ENCODE results near the gene SH2D4B.
"Not testable (repeated sequence)": the region's sequence is repeated elsewhere in the genome, so short reads cannot be mapped to it uniquely, and the experiment has no call there.

The SH2D4B gene

GRCh38 chr10:80526218-80526617 is 11.5 kb upstream of the SH2D4B start:
- no peak for DNase-seq

GRCh38 chr10:80526742-80527141 is 11.0 kb upstream of the SH2D4B start:
- no peak for DNase-seq

GRCh38 chr10:80528185-80528700 is 9.5 kb upstream of the SH2D4B start:
- DNase-seq = no peak

GRCh38 chr10:80528901-80529300 is 8.8 kb upstream of the SH2D4B start:
- no peak for DNase-seq

- peak; percentile 66 for DNase-seq
Observed at GRCh38 chr10:80529604-80530003, 8.1 kb upstream of the SH2D4B start.

GRCh38 chr10:80530251-80530650 is 7.5 kb upstream of the SH2D4B start:
- peak; percentile 27 for DNase-seq

GRCh38 chr10:80530816-80531215 is 6.9 kb upstream of the SH2D4B start:
- no peak for DNase-seq

GRCh38 chr10:80532571-80532970 is 5.1 kb upstream of the SH2D4B start:
- no peak for DNase-seq

- not testable (repeated sequence) for DNase-seq
Observed at GRCh38 chr10:80534059-80534458, 3.6 kb upstream of the SH2D4B start.

GRCh38 chr10:80534646-80535045 is 3.1 kb upstream of the SH2D4B start:
- not testable (repeated sequence) for DNase-seq

- peak; percentile 65 for DNase-seq
Observed at GRCh38 chr10:80535671-80536360, 1.9 kb upstream of the SH2D4B start.

- no peak for DNase-seq
Observed at GRCh38 chr10:80536361-80536835, 1.3 kb upstream of the SH2D4B start.

GRCh38 chr10:80537086-80537735 is 491 bp upstream of the SH2D4B start:
- DNase-seq = no peak

GRCh38 chr10:80538481-80539185 is 931 bp downstream of the SH2D4B start:
- DNase-seq = no peak

- DNase-seq = no peak
Observed at GRCh38 chr10:80539421-80540031, 1.8 kb downstream of the SH2D4B start.

- DNase-seq = no peak
Observed at GRCh38 chr10:80540136-80540535, 2.4 kb downstream of the SH2D4B start.

GRCh38 chr10:80540618-80540980 is 2.9 kb downstream of the SH2D4B start:
- DNase-seq = no peak

- DNase-seq = no peak
Observed at GRCh38 chr10:80540981-80541750, 3.5 kb downstream of the SH2D4B start.

GRCh38 chr10:80542053-80542452 is 4.4 kb downstream of the SH2D4B start:
- no peak for DNase-seq

GRCh38 chr10:80542652-80543318 is 5.1 kb downstream of the SH2D4B start:
- no peak for DNase-seq

GRCh38 chr10:80543319-80543672 is 5.6 kb downstream of the SH2D4B start:
- DNase-seq = not testable (repeated sequence)
